Measurements from ENCODE around the gene CCDC91.

The CCDC91 gene

GRCh38 chr12:28340261-28341045 is 150.2 kb downstream of the CCDC91 start:
- POLR2A ChIA-PET, result no interaction called here
- CTCF ChIA-PET, result no interaction called here
- TF ChIP-seq L3MBTL2 (conservative IDR thresholded peaks at IDR 0.05), result no peak
- no peak for DNase-seq (ENCODE audit: extremely low spot score)

GRCh38 chr12:28343713-28344112 is 153.5 kb downstream of the CCDC91 start:
- DNase-seq (ENCODE audit: extremely low spot score), result no peak
- TF ChIP-seq NFRKB (IDR thresholded peaks at IDR 0.05) (no peak), SUZ12 (IDR thresholded peaks at IDR 0.05) (no peak), FOXM1 (IDR thresholded peaks at IDR 0.05; ENCODE audit: borderline replicate concordance) (no peak), BHLHE40 (IDR thresholded peaks at IDR 0.05; ENCODE audit: borderline replicate concordance) (no peak), FOXA1 (IDR thresholded peaks at IDR 0.05) (no peak), TARDBP (IDR thresholded peaks at IDR 0.05) (no peak), LEF1 (IDR thresholded peaks at IDR 0.05; ENCODE audit: borderline replicate concordance) (no peak), SP1 (IDR thresholded peaks at IDR 0.05) (no peak), ARNT (IDR thresholded peaks at IDR 0.05) (no peak), ZNF384 (IDR thresholded peaks at IDR 0.05) (no peak), L3MBTL2 (conservative IDR thresholded peaks at IDR 0.05) (no peak), HDGF (IDR thresholded peaks at IDR 0.05; ENCODE audit: borderline replicate concordance) (no peak), FOXK2 (IDR thresholded peaks at IDR 0.05) (no peak)
- TF ChIP-seq, protein P1, sequence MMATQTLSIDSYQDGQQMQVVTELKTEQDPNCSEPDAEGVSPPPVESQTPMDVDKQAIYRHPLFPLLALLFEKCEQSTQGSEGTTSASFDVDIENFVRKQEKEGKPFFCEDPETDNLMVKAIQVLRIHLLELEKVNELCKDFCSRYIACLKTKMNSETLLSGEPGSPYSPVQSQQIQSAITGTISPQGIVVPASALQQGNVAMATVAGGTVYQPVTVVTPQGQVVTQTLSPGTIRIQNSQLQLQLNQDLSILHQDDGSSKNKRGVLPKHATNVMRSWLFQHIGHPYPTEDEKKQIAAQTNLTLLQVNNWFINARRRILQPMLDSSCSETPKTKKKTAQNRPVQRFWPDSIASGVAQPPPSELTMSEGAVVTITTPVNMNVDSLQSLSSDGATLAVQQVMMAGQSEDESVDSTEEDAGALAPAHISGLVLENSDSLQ (IDR thresholded peaks at IDR 0.05), result no peak
- CTCF ChIA-PET, result no interaction called here
- POLR2A ChIA-PET, result no interaction called here

DNA sequence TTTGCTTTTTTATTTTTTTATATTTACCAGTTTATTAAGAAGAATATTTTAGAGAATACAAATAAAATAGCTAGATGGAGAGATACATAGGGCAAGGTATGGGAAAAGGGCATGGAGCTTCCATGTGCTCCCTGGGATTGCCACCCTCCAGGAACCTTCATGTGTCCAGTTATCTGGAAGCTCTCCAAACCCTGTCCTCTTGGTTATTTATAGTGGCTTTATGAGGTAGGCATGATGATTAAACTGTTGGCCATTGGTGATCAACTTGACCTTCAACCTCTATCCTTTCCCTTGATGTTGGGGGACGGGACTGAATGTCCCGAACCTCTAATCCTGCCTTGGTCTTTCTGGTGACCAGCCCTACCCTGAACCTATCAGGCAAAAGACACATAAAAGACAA is 156.3 kb downstream of the CCDC91 start:
- no peak for DNase-seq (ENCODE audit: extremely low spot score)
- ChIA-PET CTCF (no interaction called here), POLR2A (no interaction called here)
- TF ChIP-seq TARDBP (IDR thresholded peaks at IDR 0.05), result no peak
- TF ChIP-seq FOXM1 (IDR thresholded peaks at IDR 0.05; ENCODE audit: borderline replicate concordance), result no peak
- no peak for TF ChIP-seq FOXA1 (IDR thresholded peaks at IDR 0.05)
- no peak for TF ChIP-seq ZNF384 (IDR thresholded peaks at IDR 0.05)
- TF ChIP-seq, protein P1 (IDR thresholded peaks at IDR 0.05), result no peak

GRCh38 chr12:28349196-28349595 is 158.9 kb downstream of the CCDC91 start:
- no peak for DNase-seq (ENCODE audit: extremely low spot score)
- ChIA-PET POLR2A (no interaction called here), CTCF (no interaction called here)
- TF ChIP-seq FOXA1 (IDR thresholded peaks at IDR 0.05), result no peak
- no peak for TF ChIP-seq NFRKB (IDR thresholded peaks at IDR 0.05)
- TF ChIP-seq ZNF384 (IDR thresholded peaks at IDR 0.05), result no peak
- TF ChIP-seq BHLHE40 (IDR thresholded peaks at IDR 0.05; ENCODE audit: borderline replicate concordance), result no peak
- no peak for TF ChIP-seq SUZ12 (IDR thresholded peaks at IDR 0.05)
- TF ChIP-seq, protein P1 (IDR thresholded peaks at IDR 0.05), result no peak
- no peak for TF ChIP-seq HDGF (IDR thresholded peaks at IDR 0.05; ENCODE audit: borderline replicate concordance)
- TF ChIP-seq CTBP1 (IDR thresholded peaks at IDR 0.05; ENCODE audit: borderline replicate concordance), result no peak
- TF ChIP-seq SP1 (IDR thresholded peaks at IDR 0.05), result no peak
- no peak for TF ChIP-seq ELF4 (IDR thresholded peaks at IDR 0.05)
- no peak for TF ChIP-seq L3MBTL2 (conservative IDR thresholded peaks at IDR 0.05)
- TF ChIP-seq FOXK2 (IDR thresholded peaks at IDR 0.05), result no peak
- no peak for TF ChIP-seq TARDBP (IDR thresholded peaks at IDR 0.05)
- TF ChIP-seq LEF1 (IDR thresholded peaks at IDR 0.05; ENCODE audit: borderline replicate concordance), result no peak
- no peak for TF ChIP-seq FOXM1 (IDR thresholded peaks at IDR 0.05; ENCODE audit: borderline replicate concordance)
- TF ChIP-seq ARNT (IDR thresholded peaks at IDR 0.05), result no peak

GRCh38 chr12:28350502-28350901 is 160.2 kb downstream of the CCDC91 start:
- TF ChIP-seq BHLHE40 (IDR thresholded peaks at IDR 0.05; ENCODE audit: borderline replicate concordance) (no peak), NFRKB (IDR thresholded peaks at IDR 0.05) (no peak), LEF1 (IDR thresholded peaks at IDR 0.05; ENCODE audit: borderline replicate concordance) (no peak), HDGF (IDR thresholded peaks at IDR 0.05; ENCODE audit: borderline replicate concordance) (no peak), ARNT (IDR thresholded peaks at IDR 0.05) (no peak), FOXA1 (IDR thresholded peaks at IDR 0.05) (no peak), ZNF384 (IDR thresholded peaks at IDR 0.05) (no peak), CTBP1 (IDR thresholded peaks at IDR 0.05; ENCODE audit: borderline replicate concordance) (no peak)
- TF ChIP-seq, protein P1 (IDR thresholded peaks at IDR 0.05), result no peak
- no peak for DNase-seq (ENCODE audit: extremely low spot score)
- ChIA-PET POLR2A (no interaction called here), CTCF (no interaction called here)

DNA sequence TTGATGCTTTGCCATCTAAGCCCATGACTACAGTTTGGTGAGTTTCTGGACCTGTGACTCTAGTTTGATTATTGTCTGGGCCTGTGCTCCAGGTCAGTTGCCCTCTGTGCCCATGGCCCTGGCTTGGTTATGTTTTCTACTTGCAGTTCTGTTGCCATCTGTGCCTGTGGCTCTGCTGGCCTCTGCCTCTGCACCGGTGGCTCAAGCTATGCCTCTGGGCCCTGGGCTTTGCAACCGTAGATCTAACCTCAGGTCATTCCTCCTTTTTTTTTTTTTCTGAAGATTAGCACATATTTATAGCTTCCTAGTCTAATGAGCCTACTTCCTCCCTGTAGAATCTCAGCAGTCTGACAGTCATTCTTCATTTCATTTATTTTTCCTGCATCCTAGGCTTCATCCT is 161.2 kb downstream of the CCDC91 start:
- no peak for TF ChIP-seq HDGF (IDR thresholded peaks at IDR 0.05; ENCODE audit: borderline replicate concordance)
- TF ChIP-seq FOXM1 (IDR thresholded peaks at IDR 0.05; ENCODE audit: borderline replicate concordance), result no peak
- TF ChIP-seq FOXK2 (IDR thresholded peaks at IDR 0.05), result no peak
- no peak for TF ChIP-seq LEF1 (IDR thresholded peaks at IDR 0.05; ENCODE audit: borderline replicate concordance)
- no peak for TF ChIP-seq SUZ12 (IDR thresholded peaks at IDR 0.05)
- TF ChIP-seq ELF4 (IDR thresholded peaks at IDR 0.05), result no peak
- TF ChIP-seq, protein P1 (IDR thresholded peaks at IDR 0.05), result no peak
- TF ChIP-seq NFRKB (IDR thresholded peaks at IDR 0.05), result no peak
- TF ChIP-seq BHLHE40 (IDR thresholded peaks at IDR 0.05; ENCODE audit: borderline replicate concordance), result no peak
- TF ChIP-seq SP1 (IDR thresholded peaks at IDR 0.05), result no peak
- no peak for TF ChIP-seq ZNF384 (IDR thresholded peaks at IDR 0.05)
- TF ChIP-seq FOXA1 (IDR thresholded peaks at IDR 0.05), result no peak
- CTCF ChIA-PET, result no interaction called here
- POLR2A ChIA-PET, result no interaction called here
- no peak for DNase-seq (ENCODE audit: extremely low spot score)
